ENCODE results near the gene MARVELD2. TPM values are rescaled to one million over a fixed set of nuclear protein-coding genes. Genes with fewer than 3 reads are reported as not detected.

Gene MARVELD2
- total and polyA plus RNA-seq, 4 donors = 0.97 to 1.4 (median 1.1) TPM; not detected in 1

Other genes starting within 250 kb of the MARVELD2 start
- 1 to 10 TPM; 1.5 to 4.6 TPM for gene CCNB1, start 248.0 kb upstream of the MARVELD2 start, total RNA-seq
- 1 to 10 TPM; 1.6 to 2.0 TPM for gene CCNB1, start 248.0 kb upstream of the MARVELD2 start, polyA plus RNA-seq
- 1 to 10 TPM; 2.2 to 2.3 TPM for gene CENPH, start 225.5 kb upstream of the MARVELD2 start, total RNA-seq
- 1 to 10 TPM in 1 of 2 donors, under 1 TPM in 1; 0.38 to 3.3 TPM for gene CENPH, start 225.5 kb upstream of the MARVELD2 start, polyA plus RNA-seq
- 10 to 100 TPM; 22.0 to 22.7 TPM for gene CDK7, start 180.2 kb upstream of the MARVELD2 start, total RNA-seq
- 10 to 100 TPM; 15.8 to 23.9 TPM for gene CDK7, start 180.2 kb upstream of the MARVELD2 start, polyA plus RNA-seq
- 1 to 10 TPM; 5.7 to 6.9 TPM for gene CCDC125, start 82.3 kb upstream of the MARVELD2 start, total RNA-seq
- 1 to 10 TPM; 3.9 to 6.5 TPM for gene CCDC125, start 82.3 kb upstream of the MARVELD2 start, polyA plus RNA-seq
- 10 to 100 TPM; 28.0 to 30.4 TPM for gene AK6, start 45.6 kb upstream of the MARVELD2 start, total RNA-seq
- gene AK6, start 45.6 kb upstream of the MARVELD2 start, polyA plus RNA-seq = 10 to 100 TPM; 43.1 to 49.3 TPM
- 10 to 100 TPM; 28.6 to 33.6 TPM for gene TAF9, start 45.6 kb upstream of the MARVELD2 start, total RNA-seq
- 10 to 100 TPM; 32.3 to 65.2 TPM for gene TAF9, start 45.6 kb upstream of the MARVELD2 start, polyA plus RNA-seq
- 10 to 100 TPM; 16.7 to 18.0 TPM for gene RAD17, start 45.3 kb upstream of the MARVELD2 start, total RNA-seq
- 10 to 100 TPM; 13.9 to 16.4 TPM for gene RAD17, start 45.3 kb upstream of the MARVELD2 start, polyA plus RNA-seq
- gene OCLN, start 77.7 kb downstream of the MARVELD2 start, total RNA-seq = 1 to 10 TPM; 2.1 to 2.6 TPM
- gene OCLN, start 77.7 kb downstream of the MARVELD2 start, polyA plus RNA-seq = 1 to 10 TPM in 1 of 2 donors, under 1 TPM in 1; 0.54 to 2.1 TPM
- gene GTF2H2C, start 145.1 kb downstream of the MARVELD2 start, total RNA-seq = 10 to 100 TPM; 24.1 to 27.0 TPM
- gene GTF2H2C, start 145.1 kb downstream of the MARVELD2 start, polyA plus RNA-seq = 10 to 100 TPM in 1 of 2 donors, 1 to 10 TPM in 1; 9.4 to 15.4 TPM

All from aorta (tissue), 4 donors.